Erythroblast (primary cell): ENCODE data around the gene OPRD1.

Experiments used
- GATA1 ChIP-seq: IDR thresholded peaks from 2 replicates; pipeline ENCODE4 v1.6.1; 2011; ENCODE audit warnings: low read depth, mild to moderate bottlenecking, control low read depth, low read length, moderate library complexity
- POLR2A ChIP-seq: IDR thresholded peaks from 2 replicates; pipeline ENCODE4 v1.6.1; 2011; ENCODE audit warnings: mild to moderate bottlenecking, low read length

DNA sequence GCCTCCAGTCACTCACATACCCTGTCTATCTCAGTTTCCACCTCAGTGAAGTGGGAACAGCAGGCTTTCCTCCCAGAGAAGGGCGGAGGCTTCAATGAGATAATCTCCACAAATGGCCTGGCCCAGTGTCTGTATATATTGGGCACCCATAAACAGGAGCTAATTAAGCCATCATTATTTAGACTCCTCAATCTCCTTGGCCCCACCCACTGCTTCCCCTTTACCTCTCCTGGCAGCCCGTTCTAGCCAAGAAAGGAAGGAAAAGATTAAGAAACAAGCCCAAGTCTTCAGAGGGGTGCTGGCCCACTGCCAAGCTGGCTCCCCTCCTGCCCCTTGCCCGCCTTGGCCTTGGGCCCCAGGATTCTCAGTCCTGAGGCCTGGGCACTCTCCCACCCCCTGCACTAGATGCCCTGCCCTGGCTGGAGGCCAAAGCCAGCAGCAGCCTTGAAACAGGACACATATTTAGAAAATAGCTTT is 86.5 kb downstream of the OPRD1 start:
- no peak for TF ChIP-seq POLR2A
- no peak for TF ChIP-seq GATA1
